Kidney epithelial cell (primary cell): ENCODE results near the gene ST8SIA4. TPM values are rescaled to one million over a fixed set of nuclear protein-coding genes. Genes with fewer than 3 reads are reported as not detected.

Experiments used
- DNase-seq: peaks from one replicate; pipeline ENCODE4 v3.0.0-alpha.2; 2010; ENCODE audit warnings: low read depth
- H3K27me3 ChIP-seq: 2 replicates; pipeline ENCODE4 v1.6.0; 2011; ENCODE audit warnings: low read length; ENCODE audit not compliant: control insufficient read depth, insufficient read depth
- H3K36me3 ChIP-seq: 2 replicates; pipeline ENCODE4 v1.5.1; 2011; ENCODE audit warnings: low read length; ENCODE audit not compliant: control insufficient read depth, insufficient read depth
- H3K4me3 ChIP-seq: 2 replicates; pipeline ENCODE4 v1.5.1; 2011; ENCODE audit warnings: low read depth, mild to moderate bottlenecking, control low read depth, low read length
- total RNA-seq: library from RNA; depleted of rRNA; stranded (reverse); fragments of >200 nt; gene quantifications from 2 replicates; pipeline ENCODE4 v1.2.3, GENCODE V29; 2015
- TF ChIP-seq, protein P1 (sequence below): IDR thresholded peaks from 2 replicates; pipeline ENCODE4 v1.5.1; 2011; ENCODE audit warnings: mild to moderate bottlenecking, moderate library complexity, low read length, control low read depth, inconsistent platforms; ENCODE audit not compliant: insufficient read depth, poor library complexity, severe bottlenecking

The ST8SIA4 gene
- total RNA-seq, 1 donor from 2014 or later = 2.3 TPM

DNA sequence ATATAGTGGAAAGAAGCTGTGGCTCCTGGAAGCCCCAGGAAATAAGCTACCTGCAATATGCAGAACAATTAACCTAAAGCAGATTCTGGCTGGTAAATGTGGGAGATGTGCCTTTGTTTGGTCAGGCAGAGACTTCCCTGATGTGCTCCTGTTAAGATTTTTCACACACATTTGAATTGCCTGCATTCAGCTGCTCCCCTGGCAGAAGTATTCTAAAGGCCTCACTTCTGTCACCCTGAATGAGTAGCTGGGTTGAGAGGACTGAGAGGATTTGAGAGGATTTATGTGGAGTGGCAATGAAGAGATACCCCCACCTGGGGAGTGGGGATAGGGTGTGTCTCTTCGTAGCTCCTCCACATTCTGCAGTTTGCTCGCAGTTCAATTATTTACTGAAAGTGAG, 130.5 kb downstream of the ST8SIA4 start:
- H3K36me3 ChIP-seq = no peaks in the 10 kb centered on the region
- no peak for DNase-seq
- no peaks in the 10 kb centered on the region for H3K27me3 ChIP-seq
- no peak overlapping the region for H3K4me3 ChIP-seq
- TF ChIP-seq, protein P1, sequence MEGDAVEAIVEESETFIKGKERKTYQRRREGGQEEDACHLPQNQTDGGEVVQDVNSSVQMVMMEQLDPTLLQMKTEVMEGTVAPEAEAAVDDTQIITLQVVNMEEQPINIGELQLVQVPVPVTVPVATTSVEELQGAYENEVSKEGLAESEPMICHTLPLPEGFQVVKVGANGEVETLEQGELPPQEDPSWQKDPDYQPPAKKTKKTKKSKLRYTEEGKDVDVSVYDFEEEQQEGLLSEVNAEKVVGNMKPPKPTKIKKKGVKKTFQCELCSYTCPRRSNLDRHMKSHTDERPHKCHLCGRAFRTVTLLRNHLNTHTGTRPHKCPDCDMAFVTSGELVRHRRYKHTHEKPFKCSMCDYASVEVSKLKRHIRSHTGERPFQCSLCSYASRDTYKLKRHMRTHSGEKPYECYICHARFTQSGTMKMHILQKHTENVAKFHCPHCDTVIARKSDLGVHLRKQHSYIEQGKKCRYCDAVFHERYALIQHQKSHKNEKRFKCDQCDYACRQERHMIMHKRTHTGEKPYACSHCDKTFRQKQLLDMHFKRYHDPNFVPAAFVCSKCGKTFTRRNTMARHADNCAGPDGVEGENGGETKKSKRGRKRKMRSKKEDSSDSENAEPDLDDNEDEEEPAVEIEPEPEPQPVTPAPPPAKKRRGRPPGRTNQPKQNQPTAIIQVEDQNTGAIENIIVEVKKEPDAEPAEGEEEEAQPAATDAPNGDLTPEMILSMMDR = no peak

DNA sequence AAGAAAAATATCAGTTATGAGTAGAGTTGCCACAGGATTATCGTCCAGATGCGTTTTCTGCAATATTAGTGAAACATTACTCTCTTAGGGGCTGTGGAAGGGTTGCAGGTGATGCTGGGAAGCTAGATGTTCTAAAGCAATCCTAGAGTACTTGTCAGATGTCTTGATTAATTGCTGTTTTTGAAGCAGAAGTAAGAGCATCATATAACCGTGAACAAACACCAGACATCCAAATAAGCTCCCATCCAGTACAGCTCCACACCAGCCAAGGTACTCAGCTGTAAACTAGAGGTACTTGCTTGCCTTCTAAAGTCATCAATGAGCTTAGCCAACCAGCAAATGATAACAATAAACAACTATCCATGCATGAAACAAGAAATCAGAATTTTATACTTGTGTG, 131.1 kb downstream of the ST8SIA4 start:
- no peak for DNase-seq
- no peaks in the 10 kb centered on the region for H3K27me3 ChIP-seq
- no peaks in the 10 kb centered on the region for H3K36me3 ChIP-seq
- H3K4me3 ChIP-seq = no peak overlapping the region
- TF ChIP-seq, protein P1 = no peak

DNA sequence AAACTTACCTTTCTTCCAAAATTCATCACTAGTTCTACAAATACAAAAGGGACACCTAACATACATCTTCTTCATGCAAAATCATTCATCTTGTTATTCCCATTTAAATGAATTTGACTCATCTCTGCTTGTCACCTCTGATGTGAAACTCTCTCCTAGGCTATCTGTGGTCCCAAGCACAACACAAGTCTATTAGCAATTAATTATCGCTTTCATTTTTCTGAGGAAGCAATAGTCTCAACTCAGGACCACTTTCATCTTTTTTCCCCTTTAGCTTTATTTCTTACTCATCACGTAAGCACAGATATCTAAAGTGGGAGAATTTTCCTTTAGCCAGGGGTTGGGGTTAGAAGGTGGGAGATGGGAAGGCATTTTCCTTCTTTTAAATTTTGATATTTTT, 131.9 kb downstream of the ST8SIA4 start:
- TF ChIP-seq, protein P1 = no peak
- Histone ChIP-seq H3K36me3 (no peaks in the 10 kb centered on the region), H3K4me3 (no peak overlapping the region), H3K27me3 (no peaks in the 10 kb centered on the region)
- no peak for DNase-seq

DNA sequence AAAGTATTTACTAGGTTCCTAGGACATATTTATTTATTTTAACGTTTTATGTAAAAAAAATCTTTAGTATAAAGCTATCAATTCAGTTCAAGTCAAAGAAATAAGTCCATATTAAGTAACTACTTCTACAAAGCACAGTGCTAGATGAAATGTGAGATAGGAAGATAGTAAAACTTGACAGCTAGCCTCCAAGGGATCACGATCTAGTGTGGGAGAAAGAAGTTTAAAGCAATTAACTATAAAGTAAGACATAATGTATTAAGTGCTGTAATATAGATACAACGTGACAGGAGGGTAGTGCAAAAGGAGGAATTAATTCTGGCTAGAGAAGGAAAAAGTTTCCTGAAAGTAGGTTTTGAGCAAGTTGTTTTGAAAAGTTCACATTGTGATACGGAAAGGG, 134.9 kb downstream of the ST8SIA4 start:
- no peak overlapping the region for H3K4me3 ChIP-seq
- no peak for DNase-seq
- TF ChIP-seq, protein P1 = no peak
- H3K27me3 ChIP-seq = no peaks in the 10 kb centered on the region
- no peaks in the 10 kb centered on the region for H3K36me3 ChIP-seq

DNA sequence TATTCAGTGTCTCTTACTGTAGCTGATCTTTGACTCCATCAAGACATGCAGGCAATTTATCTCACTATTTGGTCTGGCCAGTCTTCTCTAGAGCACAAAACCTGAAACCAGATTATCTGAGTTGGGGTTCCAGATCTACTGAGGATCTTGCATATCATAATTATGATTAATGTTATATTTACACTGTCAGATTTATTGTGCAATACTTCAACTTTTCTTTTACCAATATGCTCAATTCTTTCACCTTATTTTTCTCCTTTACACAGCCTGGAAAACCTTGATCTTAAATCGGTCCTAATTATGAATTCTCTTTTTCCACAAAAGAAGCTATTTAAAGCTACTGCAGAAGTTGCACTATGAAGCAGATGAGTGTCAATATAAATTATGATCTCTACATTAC, 140.1 kb downstream of the ST8SIA4 start:
- Histone ChIP-seq H3K36me3 (no peaks in the 10 kb centered on the region), H3K4me3 (no peak overlapping the region), H3K27me3 (no peaks in the 10 kb centered on the region)
- DNase-seq = no peak
- TF ChIP-seq, protein P1 = no peak

DNA sequence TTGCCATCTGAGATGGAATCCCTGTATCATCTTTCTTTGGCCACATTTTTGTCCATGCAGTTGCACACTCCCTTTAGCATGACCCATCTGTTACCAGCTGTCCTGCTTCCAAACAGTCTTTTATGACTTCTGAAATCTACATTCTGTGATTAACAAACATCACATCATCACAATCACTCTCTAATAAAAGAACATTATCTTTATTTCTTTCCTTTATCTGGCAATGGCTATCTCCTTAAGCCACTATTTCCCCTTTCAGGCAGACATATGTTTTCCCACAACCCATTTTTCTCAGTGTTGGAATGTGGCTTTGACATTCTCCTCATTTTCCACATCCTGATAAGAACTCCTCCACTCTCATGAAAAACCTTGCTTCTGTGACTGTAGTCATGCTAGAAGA, 141.0 kb downstream of the ST8SIA4 start:
- TF ChIP-seq, protein P1 = no peak
- Histone ChIP-seq H3K36me3 (no peaks in the 10 kb centered on the region), H3K27me3 (no peaks in the 10 kb centered on the region), H3K4me3 (no peak overlapping the region)
- no peak for DNase-seq
